Sigmoid colon (tissue), 7 donors: ENCODE measurements around the gene ACCSL. TPM values are rescaled to one million over a fixed set of nuclear protein-coding genes. Genes with fewer than 3 reads are reported as not detected.

ENCODE experiments used
- DNase-seq: peaks from one replicate; pipeline ENCODE4 v3.0.0-alpha.2; 2019
- H3K27ac ChIP-seq, 4 donors: fragments of 200-600 bp; sonication (generic); one replicate each; pipeline ENCODE4 v1.5.1; 2016 to 2019; ENCODE audit warnings: mild to moderate bottlenecking in 1 of 4
- H3K27me3 ChIP-seq, 3 donors: fragments of 200-600 bp; sonication (generic); one replicate each; pipeline ENCODE4 v1.5.1; 2019; ENCODE audit warnings: mild to moderate bottlenecking in 1 of 3
- H3K36me3 ChIP-seq, 4 donors: fragments of 200-600 bp; sonication (generic); one replicate each; pipeline ENCODE4 v1.5.1; 2016 to 2019
- H3K4me1 ChIP-seq, 4 donors: fragments of 200-600 bp; sonication (generic); one replicate each; pipeline ENCODE4 v1.5.1; 2017 to 2019
- H3K4me3 ChIP-seq, 4 donors: fragments of 200-600 bp; sonication (generic); one replicate each; pipeline ENCODE4 v1.5.1; 2017 to 2019; ENCODE audit warnings: mild to moderate bottlenecking in 2 of 4, moderate library complexity in 1 of 4
- H3K9me3 ChIP-seq, 4 donors: fragments of 200-600 bp in 3 of 4; sonication (generic) in 3 of 4; one replicate each; pipeline versions ENCODE4 v1.5.1 to v1.6.1; 2013 to 2019
- CTCF ChIP-seq, 4 experiments: fragments of 450-650 bp in 3 of 4; fragments of 200-600 bp in 1 of 4; IDR thresholded peaks; one replicate each; pipeline ENCODE4 v1.5.1; 2016 to 2019; ENCODE audit warnings: antibody characterized with exemption in 4 of 4, mild to moderate bottlenecking in 3 of 4, moderate library complexity in 2 of 4
- EP300 ChIP-seq, 4 donors: sonication (generic); formaldehyde crosslinking; IDR thresholded peaks; one replicate each; pipeline ENCODE4 v1.6.1; 2017; ENCODE audit warnings: antibody characterized with exemption in 4 of 4
- POLR2A ChIP-seq, 2 donors: fragments of 450-650 bp; IDR thresholded peaks; one replicate each; pipeline ENCODE4 v1.6.1; 2016; ENCODE audit warnings: antibody characterized with exemption in 2 of 2, mild to moderate bottlenecking in 2 of 2, moderate library complexity in 2 of 2
- POLR2AphosphoS5 ChIP-seq, 4 donors: sonication (generic); formaldehyde crosslinking; IDR thresholded peaks; one replicate each; pipeline ENCODE4 v1.6.1; 2017; ENCODE audit warnings: antibody characterized with exemption in 4 of 4
- WGBS, 2 donors: extraction: QIAGEN DNeasy Blood & Tissue Kit; methylation state at CpG; one replicate each; pipeline ENCODE4 v1.1.7; 2013; 5-methylcytosine and 5-hydroxymethylcytosine counted together
- intact Hi-C: fragments of 100-400 bp; cut with DNase I; formaldehyde crosslinking; loops from one replicate; pipeline ENCODE4 v1.15.1; 2023
- polyA plus RNA-seq, 3 donors: library from polyadenylated mRNA; stranded (reverse); fragments of 200-250 nt; gene quantifications; one replicate each; pipeline ENCODE4 v1.2.3, GENCODE V29; 2013
- total RNA-seq, 4 donors: library from RNA; depleted of rRNA; stranded (reverse); fragments of >200 nt; gene quantifications; one replicate each; pipeline ENCODE4 v1.1.0, GENCODE V29; 2016
- donor health status: healthy with polysubstance abuse.
- donor health status: Bipolar disorder and iron deficiency.
- donor health status: healthy.

The ACCSL gene
- total and polyA plus RNA-seq, 7 donors: 0.27 TPM; not detected in 6

- no peak overlapping the region for H3K4me3 ChIP-seq
- H3K27me3 ChIP-seq: no peaks in the 10 kb centered on the region
- 85 to 86% methylated on average over 2 of the region's 2 CpGs for WGBS, 2 donors
- peaks cover 0 to 4% (median 0%) of the 10 kb centered on the region in 4 donors for H3K9me3 ChIP-seq
- intact Hi-C loops: no loop called here
- H3K36me3 ChIP-seq: no peaks in the 10 kb centered on the region
- no peak for DNase-seq
- TF ChIP-seq POLR2A (IDR thresholded peaks at IDR 0.05): no peak
- no peak for TF ChIP-seq CTCF (IDR thresholded peaks at IDR 0.05)
- no peak for TF ChIP-seq EP300 (IDR thresholded peaks at IDR 0.05)
- no peak for TF ChIP-seq POLR2AphosphoS5 (IDR thresholded peaks at IDR 0.05)
- no peak overlapping the region for H3K27ac ChIP-seq
- H3K4me1 ChIP-seq: no peaks in the 10 kb centered on the region
Observed at GRCh38 chr11:44043157-44043556, 4.6 kb upstream of the ACCSL start.

- WGBS, 2 donors: 35 to 70% methylated on average over 2 of the region's 2 CpGs
- Histone ChIP-seq H3K27ac (no peak overlapping the region), H3K27me3 (no peaks in the 10 kb centered on the region), H3K9me3 (no peaks in the 10 kb centered on the region), H3K4me3 (no peak overlapping the region), H3K36me3 (no peaks in the 10 kb centered on the region), H3K4me1 (no peaks in the 10 kb centered on the region)
- no peak for DNase-seq
- no peak for TF ChIP-seq CTCF (IDR thresholded peaks at IDR 0.05)
- TF ChIP-seq EP300 (IDR thresholded peaks at IDR 0.05): no peak
- TF ChIP-seq POLR2A (IDR thresholded peaks at IDR 0.05): no peak
- TF ChIP-seq POLR2AphosphoS5 (IDR thresholded peaks at IDR 0.05): no peak
- intact Hi-C loops: no loop called here
Observed at GRCh38 chr11:44046182-44046581, 1.6 kb upstream of the ACCSL start.

- intact Hi-C loops: no loop called here
- Histone ChIP-seq H3K4me1 (no peaks in the 10 kb centered on the region), H3K27me3 (no peaks in the 10 kb centered on the region), H3K36me3 (no peaks in the 10 kb centered on the region), H3K27ac (no peak overlapping the region), H3K9me3 (no peaks in the 10 kb centered on the region), H3K4me3 (no peak overlapping the region)
- DNase-seq: no peak
- no peak for TF ChIP-seq CTCF (IDR thresholded peaks at IDR 0.05)
- no peak for TF ChIP-seq EP300 (IDR thresholded peaks at IDR 0.05)
- TF ChIP-seq POLR2A (IDR thresholded peaks at IDR 0.05): no peak
- no peak for TF ChIP-seq POLR2AphosphoS5 (IDR thresholded peaks at IDR 0.05)
- 70 to 72% methylated on average over 2 of the region's 2 CpGs for WGBS, 2 donors
Observed at GRCh38 chr11:44047298-44047697, 483 bp upstream of the ACCSL start.

- Histone ChIP-seq H3K4me1 (no peaks in the 10 kb centered on the region), H3K9me3 (no peaks in the 10 kb centered on the region), H3K27ac (no peak overlapping the region), H3K36me3 (no peaks in the 10 kb centered on the region), H3K4me3 (no peak overlapping the region), H3K27me3 (no peaks in the 10 kb centered on the region)
- intact Hi-C loops: no loop called here
- TF ChIP-seq POLR2A (IDR thresholded peaks at IDR 0.05): no peak
- no peak for TF ChIP-seq EP300 (IDR thresholded peaks at IDR 0.05)
- no peak for TF ChIP-seq POLR2AphosphoS5 (IDR thresholded peaks at IDR 0.05)
- no peak for TF ChIP-seq CTCF (IDR thresholded peaks at IDR 0.05)
- WGBS, 2 donors: 80 to 82% methylated on average over 3 of the region's 3 CpGs
- no peak for DNase-seq
Observed at GRCh38 chr11:44049832-44050231, 2.1 kb downstream of the ACCSL start.

- TF ChIP-seq CTCF (IDR thresholded peaks at IDR 0.05): no peak
- intact Hi-C loops: no loop called here
- Histone ChIP-seq H3K27me3 (no peaks in the 10 kb centered on the region), H3K4me1 (no peaks in the 10 kb centered on the region), H3K36me3 (no peaks in the 10 kb centered on the region), H3K27ac (no peak overlapping the region), H3K4me3 (no peak overlapping the region), H3K9me3 (no peaks in the 10 kb centered on the region)
- DNase-seq: no peak
- WGBS, 2 donors: 94 to 95% methylated on average over 4 of the region's 4 CpGs
Observed at GRCh38 chr11:44051171-44051570, 3.4 kb downstream of the ACCSL start.
